ENCODE measurements around the gene IQCH.

DNA sequence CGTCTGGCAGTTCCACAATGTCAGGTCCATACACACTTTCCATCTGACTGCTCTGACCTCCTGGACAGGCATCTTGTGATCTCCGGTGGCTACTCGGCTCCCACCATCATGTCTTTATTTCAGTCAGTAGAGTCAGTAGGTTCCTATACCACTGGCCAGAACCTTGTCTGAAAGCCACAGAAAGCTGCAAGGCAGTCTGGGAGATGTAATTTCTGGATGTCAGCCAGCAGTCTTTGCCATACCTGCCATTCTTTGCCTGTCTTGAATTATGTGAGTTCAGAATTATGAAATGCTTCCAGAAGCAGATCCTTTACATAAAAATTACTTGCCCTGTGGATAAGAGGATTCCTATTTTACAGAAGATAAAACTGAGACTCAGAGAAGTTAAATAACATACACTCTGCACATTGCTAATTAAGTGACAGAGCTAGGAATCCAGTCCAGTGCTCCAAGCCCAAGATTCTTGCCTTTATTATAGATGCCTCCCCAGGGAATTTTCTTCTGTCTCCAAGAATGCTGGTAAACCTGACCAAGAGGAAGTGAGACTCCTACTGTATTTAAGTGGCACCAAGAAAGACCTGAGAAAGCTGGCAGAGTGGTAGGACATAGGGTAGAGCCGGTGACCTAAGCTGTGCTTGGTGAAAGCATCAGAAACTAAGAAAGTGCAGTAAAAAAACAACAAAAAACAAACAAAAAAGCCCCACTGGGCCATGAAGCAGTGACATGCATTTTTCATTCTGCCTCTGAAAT, 75.6 kb downstream of the IQCH start:
- TF ChIP-seq EZH2 (IDR thresholded peaks at IDR 0.05; ENCODE audit: low read length, unreplicated experiment): no peak
- TF ChIP-seq, protein P1, sequence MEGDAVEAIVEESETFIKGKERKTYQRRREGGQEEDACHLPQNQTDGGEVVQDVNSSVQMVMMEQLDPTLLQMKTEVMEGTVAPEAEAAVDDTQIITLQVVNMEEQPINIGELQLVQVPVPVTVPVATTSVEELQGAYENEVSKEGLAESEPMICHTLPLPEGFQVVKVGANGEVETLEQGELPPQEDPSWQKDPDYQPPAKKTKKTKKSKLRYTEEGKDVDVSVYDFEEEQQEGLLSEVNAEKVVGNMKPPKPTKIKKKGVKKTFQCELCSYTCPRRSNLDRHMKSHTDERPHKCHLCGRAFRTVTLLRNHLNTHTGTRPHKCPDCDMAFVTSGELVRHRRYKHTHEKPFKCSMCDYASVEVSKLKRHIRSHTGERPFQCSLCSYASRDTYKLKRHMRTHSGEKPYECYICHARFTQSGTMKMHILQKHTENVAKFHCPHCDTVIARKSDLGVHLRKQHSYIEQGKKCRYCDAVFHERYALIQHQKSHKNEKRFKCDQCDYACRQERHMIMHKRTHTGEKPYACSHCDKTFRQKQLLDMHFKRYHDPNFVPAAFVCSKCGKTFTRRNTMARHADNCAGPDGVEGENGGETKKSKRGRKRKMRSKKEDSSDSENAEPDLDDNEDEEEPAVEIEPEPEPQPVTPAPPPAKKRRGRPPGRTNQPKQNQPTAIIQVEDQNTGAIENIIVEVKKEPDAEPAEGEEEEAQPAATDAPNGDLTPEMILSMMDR (conservative IDR thresholded peaks at IDR 0.05; ENCODE audit: low read depth, low read length): no peak

All from PC-3 (cell line).